HEK293 (cell line): ENCODE measurements around the gene SZT2.

ENCODE experiments used
- AEBP2 ChIP-seq: fragments of 450-650 bp; formaldehyde crosslinking; IDR thresholded peaks from 2 replicates; pipeline ENCODE4 v1.5.1; 2016; ENCODE audit warnings: missing biosample characterization, missing genetic modification characterization, borderline replicate concordance
- ATF2 ChIP-seq: fragments of 450-650 bp; formaldehyde crosslinking; IDR thresholded peaks from 2 replicates; pipeline ENCODE4 v1.5.1; 2016; ENCODE audit warnings: missing biosample characterization, missing genetic modification characterization, low read depth
- FEZF1 ChIP-seq: fragments of 450-650 bp; formaldehyde crosslinking; IDR thresholded peaks from 2 replicates; pipeline ENCODE4 v1.5.1; 2016; ENCODE audit warnings: missing biosample characterization, missing genetic modification characterization
- KLF8 ChIP-seq: fragments of 450-650 bp; formaldehyde crosslinking; IDR thresholded peaks from 2 replicates; pipeline ENCODE4 v1.5.1; 2016; ENCODE audit warnings: missing biosample characterization, missing genetic modification characterization
- RBAK ChIP-seq: fragments of 450-650 bp; formaldehyde crosslinking; IDR thresholded peaks from 2 replicates; pipeline ENCODE4 v1.5.1; 2016; ENCODE audit warnings: missing biosample characterization, missing genetic modification characterization
- SALL2 ChIP-seq: fragments of 450-650 bp; formaldehyde crosslinking; IDR thresholded peaks from 2 replicates; pipeline ENCODE4 v1.5.0; 2017; ENCODE audit warnings: missing biosample characterization, mild to moderate bottlenecking, missing genetic modification characterization, borderline replicate concordance
- SETDB1 ChIP-seq: IDR thresholded peaks from one replicate; pipeline ENCODE4 v1.6.1; 2017; ENCODE audit warnings: mild to moderate bottlenecking, low read length, moderate library complexity, mixed read lengths; ENCODE audit not compliant: insufficient read length
- ZBTB20 ChIP-seq: fragments of 450-650 bp; formaldehyde crosslinking; IDR thresholded peaks from 2 replicates; pipeline ENCODE4 v1.5.1; 2016; ENCODE audit warnings: missing biosample characterization, missing genetic modification characterization
- ZBTB8A ChIP-seq: fragments of 450-650 bp; formaldehyde crosslinking; IDR thresholded peaks from 2 replicates; pipeline ENCODE4 v1.5.1; 2016; ENCODE audit warnings: missing biosample characterization, missing genetic modification characterization
- ZFP3 ChIP-seq: fragments of 450-650 bp; formaldehyde crosslinking; IDR thresholded peaks from 2 replicates; pipeline ENCODE4 v1.5.1; 2016; ENCODE audit warnings: low read depth, missing biosample characterization, missing genetic modification characterization
- ZFP69B ChIP-seq: fragments of 450-650 bp; formaldehyde crosslinking; IDR thresholded peaks from 2 replicates; pipeline ENCODE4 v1.5.1; 2016; ENCODE audit warnings: missing biosample characterization, missing genetic modification characterization
- ZNF112 ChIP-seq: fragments of 450-650 bp; formaldehyde crosslinking; IDR thresholded peaks from 2 replicates; pipeline ENCODE4 v1.5.0; 2017; ENCODE audit warnings: missing biosample characterization, missing genetic modification characterization
- ZNF114 ChIP-seq: fragments of 450-650 bp; formaldehyde crosslinking; IDR thresholded peaks from 2 replicates; pipeline ENCODE4 v1.5.0; 2017; ENCODE audit warnings: missing biosample characterization, missing genetic modification characterization
- ZNF140 ChIP-seq: fragments of 450-650 bp; formaldehyde crosslinking; IDR thresholded peaks from 2 replicates; pipeline ENCODE4 v1.5.1; 2016; ENCODE audit warnings: missing biosample characterization, missing genetic modification characterization
- ZNF214 ChIP-seq: fragments of 450-650 bp; formaldehyde crosslinking; IDR thresholded peaks from 2 replicates; pipeline ENCODE4 v1.5.1; 2017; ENCODE audit warnings: missing biosample characterization, mild to moderate bottlenecking, missing genetic modification characterization, borderline replicate concordance
- ZNF221 ChIP-seq: fragments of 450-650 bp; formaldehyde crosslinking; IDR thresholded peaks from 2 replicates; pipeline ENCODE4 v1.5.1; 2017; ENCODE audit warnings: missing biosample characterization, missing genetic modification characterization, borderline replicate concordance
- ZNF354C ChIP-seq: fragments of 450-650 bp; formaldehyde crosslinking; IDR thresholded peaks from 2 replicates; pipeline ENCODE4 v1.5.1; 2016; ENCODE audit warnings: missing biosample characterization, missing genetic modification characterization, low read depth, borderline replicate concordance
- ZNF426 ChIP-seq: fragments of 450-650 bp; formaldehyde crosslinking; IDR thresholded peaks from 2 replicates; pipeline ENCODE4 v1.5.1; 2017; ENCODE audit warnings: missing biosample characterization, missing genetic modification characterization, mild to moderate bottlenecking, inconsistent platforms, moderate library complexity
- ZNF48 ChIP-seq: fragments of 450-650 bp; formaldehyde crosslinking; IDR thresholded peaks from 2 replicates; pipeline ENCODE4 v1.5.1; 2016; ENCODE audit warnings: missing biosample characterization, missing genetic modification characterization
- ZNF530 ChIP-seq: fragments of 450-650 bp; formaldehyde crosslinking; IDR thresholded peaks from 2 replicates; pipeline ENCODE4 v1.5.1; 2016; ENCODE audit warnings: low read depth, missing biosample characterization, missing genetic modification characterization
- ZNF580 ChIP-seq: fragments of 450-650 bp; formaldehyde crosslinking; IDR thresholded peaks from 2 replicates; pipeline ENCODE4 v1.5.1; 2016; ENCODE audit warnings: missing biosample characterization, missing genetic modification characterization
- ZNF585B ChIP-seq: fragments of 450-650 bp; formaldehyde crosslinking; IDR thresholded peaks from 2 replicates; pipeline ENCODE4 v1.5.1; 2016; ENCODE audit warnings: missing biosample characterization, missing genetic modification characterization
- ZNF596 ChIP-seq: fragments of 450-650 bp; IDR thresholded peaks from 2 replicates; pipeline ENCODE4 v1.5.0; 2018; ENCODE audit warnings: missing biosample characterization, mild to moderate bottlenecking, missing genetic modification characterization, moderate library complexity
- ZNF629 ChIP-seq: fragments of 450-650 bp; formaldehyde crosslinking; IDR thresholded peaks from 2 replicates; pipeline ENCODE4 v1.5.1; 2017; ENCODE audit warnings: missing biosample characterization, missing genetic modification characterization
- ZNF639 ChIP-seq: fragments of 450-650 bp; formaldehyde crosslinking; IDR thresholded peaks from 2 replicates; pipeline ENCODE4 v1.5.1; 2016; ENCODE audit warnings: missing biosample characterization, missing genetic modification characterization
- ZNF658 ChIP-seq: fragments of 450-650 bp; formaldehyde crosslinking; IDR thresholded peaks from 2 replicates; pipeline ENCODE4; 2016; ENCODE audit warnings: missing biosample characterization, missing genetic modification characterization
- ZNF701 ChIP-seq: fragments of 450-650 bp; formaldehyde crosslinking; IDR thresholded peaks from 2 replicates; pipeline ENCODE4 v1.5.1; 2016; ENCODE audit warnings: missing biosample characterization, missing genetic modification characterization
- TF ChIP-seq, protein P1 (sequence below): fragments of 450-650 bp; formaldehyde crosslinking; IDR thresholded peaks from 2 replicates; pipeline ENCODE4 v1.5.1; 2017; ENCODE audit warnings: missing biosample characterization, missing genetic modification characterization
- TF ChIP-seq, protein P2 (sequence below): fragments of 450-650 bp; formaldehyde crosslinking; IDR thresholded peaks from 2 replicates; pipeline ENCODE4 v1.5.1; 2016; ENCODE audit warnings: missing biosample characterization, missing genetic modification characterization
- TF ChIP-seq, protein P3 (sequence below): fragments of 450-650 bp; formaldehyde crosslinking; IDR thresholded peaks from 2 replicates; pipeline ENCODE4 v1.5.1; 2016; ENCODE audit warnings: missing biosample characterization, missing genetic modification characterization

Gene SZT2

GRCh38 chr1:43348809-43349593, 40.7 kb upstream of the SZT2 start (continued):
- TF ChIP-seq ZNF580 (tag by site-specific recombination) (no peak; the same call in 1 of the 2 replicates), ZBTB8A (tag by site-specific recombination) (peak; percentile 67), SETDB1 (no peak), ZNF112 (tag by site-specific recombination) (no peak), KLF8 (tag by site-specific recombination) (peak; percentile 79), SALL2 (tag by site-specific recombination) (no peak), ATF2 (tag by site-specific recombination) (no peak), ZNF426 (tag by site-specific recombination) (no peak), ZNF530 (tag by site-specific recombination) (no peak), ZNF114 (tag by site-specific recombination) (no peak), ZNF214 (tag by site-specific recombination) (no peak), ZNF658 (tag by site-specific recombination) (no peak), ZFP3 (tag by site-specific recombination) (no peak), RBAK (tag by site-specific recombination) (no peak), ZNF639 (tag by site-specific recombination) (no peak), ZNF48 (tag by site-specific recombination) (no peak), ZNF629 (tag by site-specific recombination) (peak; percentile 82), AEBP2 (tag by site-specific recombination) (no peak), FEZF1 (peak; percentile 43; the same call in 1 of the 2 replicates), ZNF354C (tag by site-specific recombination) (no peak), ZFP69B (tag by site-specific recombination) (peak; percentile 81), ZNF701 (tag by site-specific recombination) (no peak), ZBTB20 (tag by site-specific recombination) (peak; percentile 54; the same call in 1 of the 2 replicates), ZNF596 (tag by site-specific recombination) (no peak), ZNF585B (tag by site-specific recombination) (no peak), ZNF140 (no peak), ZNF221 (tag by site-specific recombination) (no peak)
- TF ChIP-seq, protein P1, sequence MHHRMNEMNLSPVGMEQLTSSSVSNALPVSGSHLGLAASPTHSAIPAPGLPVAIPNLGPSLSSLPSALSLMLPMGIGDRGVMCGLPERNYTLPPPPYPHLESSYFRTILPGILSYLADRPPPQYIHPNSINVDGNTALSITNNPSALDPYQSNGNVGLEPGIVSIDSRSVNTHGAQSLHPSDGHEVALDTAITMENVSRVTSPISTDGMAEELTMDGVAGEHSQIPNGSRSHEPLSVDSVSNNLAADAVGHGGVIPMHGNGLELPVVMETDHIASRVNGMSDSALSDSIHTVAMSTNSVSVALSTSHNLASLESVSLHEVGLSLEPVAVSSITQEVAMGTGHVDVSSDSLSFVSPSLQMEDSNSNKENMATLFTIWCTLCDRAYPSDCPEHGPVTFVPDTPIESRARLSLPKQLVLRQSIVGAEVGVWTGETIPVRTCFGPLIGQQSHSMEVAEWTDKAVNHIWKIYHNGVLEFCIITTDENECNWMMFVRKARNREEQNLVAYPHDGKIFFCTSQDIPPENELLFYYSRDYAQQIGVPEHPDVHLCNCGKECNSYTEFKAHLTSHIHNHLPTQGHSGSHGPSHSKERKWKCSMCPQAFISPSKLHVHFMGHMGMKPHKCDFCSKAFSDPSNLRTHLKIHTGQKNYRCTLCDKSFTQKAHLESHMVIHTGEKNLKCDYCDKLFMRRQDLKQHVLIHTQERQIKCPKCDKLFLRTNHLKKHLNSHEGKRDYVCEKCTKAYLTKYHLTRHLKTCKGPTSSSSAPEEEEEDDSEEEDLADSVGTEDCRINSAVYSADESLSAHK (tag by site-specific recombination) = no peak
- TF ChIP-seq, protein P2, sequence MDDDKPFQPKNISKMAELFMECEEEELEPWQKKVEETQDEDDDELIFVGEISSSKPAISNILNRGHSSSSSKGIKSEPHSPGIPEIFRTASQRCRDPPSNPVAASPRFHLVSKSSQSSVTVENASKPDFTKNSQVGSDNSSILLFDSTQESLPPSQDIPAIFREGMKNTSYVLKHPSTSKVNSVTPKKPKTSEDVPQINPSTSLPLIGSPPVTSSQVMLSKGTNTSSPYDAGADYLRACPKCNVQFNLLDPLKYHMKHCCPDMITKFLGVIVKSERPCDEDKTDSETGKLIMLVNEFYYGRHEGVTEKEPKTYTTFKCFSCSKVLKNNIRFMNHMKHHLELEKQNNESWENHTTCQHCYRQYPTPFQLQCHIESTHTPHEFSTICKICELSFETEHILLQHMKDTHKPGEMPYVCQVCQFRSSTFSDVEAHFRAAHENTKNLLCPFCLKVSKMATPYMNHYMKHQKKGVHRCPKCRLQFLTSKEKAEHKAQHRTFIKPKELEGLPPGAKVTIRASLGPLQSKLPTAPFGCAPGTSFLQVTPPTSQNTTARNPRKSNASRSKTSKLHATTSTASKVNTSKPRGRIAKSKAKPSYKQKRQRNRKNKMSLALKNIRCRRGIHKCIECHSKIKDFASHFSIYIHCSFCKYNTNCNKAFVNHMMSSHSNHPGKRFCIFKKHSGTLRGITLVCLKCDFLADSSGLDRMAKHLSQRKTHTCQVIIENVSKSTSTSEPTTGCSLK (tag by site-specific recombination) = no peak
- TF ChIP-seq, protein P3, sequence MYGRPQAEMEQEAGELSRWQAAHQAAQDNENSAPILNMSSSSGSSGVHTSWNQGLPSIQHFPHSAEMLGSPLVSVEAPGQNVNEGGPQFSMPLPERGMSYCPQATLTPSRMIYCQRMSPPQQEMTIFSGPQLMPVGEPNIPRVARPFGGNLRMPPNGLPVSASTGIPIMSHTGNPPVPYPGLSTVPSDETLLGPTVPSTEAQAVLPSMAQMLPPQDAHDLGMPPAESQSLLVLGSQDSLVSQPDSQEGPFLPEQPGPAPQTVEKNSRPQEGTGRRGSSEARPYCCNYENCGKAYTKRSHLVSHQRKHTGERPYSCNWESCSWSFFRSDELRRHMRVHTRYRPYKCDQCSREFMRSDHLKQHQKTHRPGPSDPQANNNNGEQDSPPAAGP (tag by site-specific recombination) = 0 out of 2 replicates have a peak, but pooled peaks have one; percentile 46
